ENCODE results near the gene KRT7. TPM values are rescaled to one million over a fixed set of nuclear protein-coding genes. Genes with fewer than 3 reads are reported as not detected.

KRT7 gene
- total RNA-seq, 1 experiment from 2014 or later: 10.0 TPM

DNA sequence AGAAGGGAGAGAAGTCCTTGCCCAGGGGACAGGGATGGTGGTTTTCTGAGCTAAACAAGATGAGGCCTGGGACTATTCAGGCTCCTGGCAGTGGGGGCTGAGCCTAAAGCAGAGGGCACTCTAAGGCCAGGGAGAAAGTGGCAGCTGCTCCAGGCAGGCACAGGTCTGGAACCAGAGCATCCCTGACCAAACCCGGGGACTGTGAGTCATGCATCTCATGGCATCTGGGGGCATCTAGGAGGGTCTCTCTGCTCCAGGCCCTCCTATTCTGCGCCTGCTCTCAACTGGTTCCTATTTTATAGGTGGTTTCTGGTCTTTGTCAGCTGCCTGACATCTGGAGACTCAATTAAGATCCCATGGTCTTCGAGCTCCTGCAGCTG is 11.6 kb downstream of the KRT7 start:
- Histone ChIP-seq H3K4me1 (ENCODE audit: insufficient read depth, low read length) (peaks cover 5% of the 10 kb centered on the region; the same call in 1 of the 2 replicates), H2AK5ac (ENCODE audit: insufficient read length, low read length) (no peak overlapping the region), H3K23ac (ENCODE audit: insufficient read length, low read depth, low read length) (no peak overlapping the region), H2BK5ac (ENCODE audit: insufficient read length, low read length) (no peak overlapping the region), H3K79me2 (ENCODE audit: insufficient read depth, low read length) (no peaks in the 10 kb centered on the region), H3K14ac (ENCODE audit: insufficient read depth, low read length) (no peak overlapping the region), H3K9ac (ENCODE audit: extremely low read depth, insufficient read length, low read length) (no peak overlapping the region), H2BK20ac (ENCODE audit: low read depth, low read length, poor library complexity, severe bottlenecking) (no peak overlapping the region), H3K27ac (ENCODE audit: insufficient read length, low read depth, low read length) (no peak overlapping the region), H4K8ac (replicated peaks; ENCODE audit: insufficient read length, low read depth, low read length) (no peak overlapping the region), H3K4ac (ENCODE audit: low read depth, low read length) (no peak overlapping the region), H2BK12ac (ENCODE audit: insufficient read length, low read depth, low read length) (no peak overlapping the region), H3K79me1 (ENCODE audit: insufficient read depth, low read depth, low read length, poor library complexity, severe bottlenecking) (no peaks in the 10 kb centered on the region), H3K23me2 (ENCODE audit: insufficient read length, low read depth, low read length, poor library complexity, severe bottlenecking) (no peaks in the 10 kb centered on the region), H3K56ac (ENCODE audit: insufficient read length, low read depth, low read length) (no peak overlapping the region), H3K27me3 (ENCODE audit: insufficient read depth, low read length) (no peaks in the 10 kb centered on the region; the same call in 1 of the 2 replicates), H2BK15ac (ENCODE audit: low read depth, low read length) (no peak overlapping the region), H4K20me1 (ENCODE audit: control insufficient read depth, insufficient read depth, insufficient read length) (no peaks in the 10 kb centered on the region), H3K18ac (ENCODE audit: insufficient read length, low read depth, low read length) (no peak overlapping the region), H3T11ph (ENCODE audit: low read length) (no peak overlapping the region), H2AFZ (ENCODE audit: low read length) (no peak overlapping the region), H4K5ac (ENCODE audit: insufficient read length, low read depth, low read length) (no peak overlapping the region), H3K4me2 (ENCODE audit: insufficient read depth, insufficient read length, low read length) (no peak overlapping the region), H4K91ac (ENCODE audit: insufficient read length, low read depth, low read length) (no peak overlapping the region), H3K9me3 (ENCODE audit: control insufficient read depth, low read depth, low read length) (no peaks in the 10 kb centered on the region), H2BK120ac (ENCODE audit: low read depth, low read length, poor library complexity, severe bottlenecking) (no peak overlapping the region)
- no peak for DNase-seq
- Mint-ChIP-seq H3K9me3 (no peaks in the 10 kb centered on the region), H3K4me3 (no peak overlapping the region), H3K36me3 (ENCODE audit: insufficient read depth in 1 of 3, low read depth in 3 of 3) (peaks cover 0 to 24% (median 2%) of the 10 kb centered on the region in 3 experiments; a peak in 3 of 7 replicates), H3K4me1 (peaks cover 26 to 30% of the 10 kb centered on the region in 2 experiments), H3K27ac (no peak overlapping the region), H3K27me3 (ENCODE audit: low read depth) (peaks cover 29% of the 10 kb centered on the region)
- TF ChIP-seq, protein P1, sequence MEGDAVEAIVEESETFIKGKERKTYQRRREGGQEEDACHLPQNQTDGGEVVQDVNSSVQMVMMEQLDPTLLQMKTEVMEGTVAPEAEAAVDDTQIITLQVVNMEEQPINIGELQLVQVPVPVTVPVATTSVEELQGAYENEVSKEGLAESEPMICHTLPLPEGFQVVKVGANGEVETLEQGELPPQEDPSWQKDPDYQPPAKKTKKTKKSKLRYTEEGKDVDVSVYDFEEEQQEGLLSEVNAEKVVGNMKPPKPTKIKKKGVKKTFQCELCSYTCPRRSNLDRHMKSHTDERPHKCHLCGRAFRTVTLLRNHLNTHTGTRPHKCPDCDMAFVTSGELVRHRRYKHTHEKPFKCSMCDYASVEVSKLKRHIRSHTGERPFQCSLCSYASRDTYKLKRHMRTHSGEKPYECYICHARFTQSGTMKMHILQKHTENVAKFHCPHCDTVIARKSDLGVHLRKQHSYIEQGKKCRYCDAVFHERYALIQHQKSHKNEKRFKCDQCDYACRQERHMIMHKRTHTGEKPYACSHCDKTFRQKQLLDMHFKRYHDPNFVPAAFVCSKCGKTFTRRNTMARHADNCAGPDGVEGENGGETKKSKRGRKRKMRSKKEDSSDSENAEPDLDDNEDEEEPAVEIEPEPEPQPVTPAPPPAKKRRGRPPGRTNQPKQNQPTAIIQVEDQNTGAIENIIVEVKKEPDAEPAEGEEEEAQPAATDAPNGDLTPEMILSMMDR (conservative IDR thresholded peaks at IDR 0.05): no peak
- no CpG with 5 or more reads among the region's 3 CpGs for WGBS (ENCODE audit: extremely low coverage, insufficient read length, low lambda C conversion rate)
